ENCODE results near the gene WWOX.

Gene WWOX

DNA sequence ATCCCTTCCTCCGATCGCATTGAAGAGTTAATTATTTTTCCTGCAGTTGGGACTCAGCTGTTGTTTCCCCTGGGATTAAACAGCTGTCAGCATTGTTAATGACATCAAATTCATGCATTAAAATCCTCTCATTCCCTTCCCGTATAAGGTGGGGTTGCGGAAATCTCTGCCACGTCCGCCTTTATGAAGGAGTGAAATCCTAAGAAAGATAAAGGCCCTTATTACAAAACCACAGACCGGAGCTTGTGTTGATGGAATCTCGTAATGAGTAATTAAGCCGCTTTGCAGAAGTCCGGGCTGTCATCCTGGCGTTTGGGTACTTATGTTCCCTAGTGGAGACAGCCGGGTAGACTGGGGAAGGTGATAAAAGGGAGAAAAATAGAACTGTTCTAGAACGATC lies 873.5 kb downstream of the WWOX start:
- no peak for DNase-seq

DNA sequence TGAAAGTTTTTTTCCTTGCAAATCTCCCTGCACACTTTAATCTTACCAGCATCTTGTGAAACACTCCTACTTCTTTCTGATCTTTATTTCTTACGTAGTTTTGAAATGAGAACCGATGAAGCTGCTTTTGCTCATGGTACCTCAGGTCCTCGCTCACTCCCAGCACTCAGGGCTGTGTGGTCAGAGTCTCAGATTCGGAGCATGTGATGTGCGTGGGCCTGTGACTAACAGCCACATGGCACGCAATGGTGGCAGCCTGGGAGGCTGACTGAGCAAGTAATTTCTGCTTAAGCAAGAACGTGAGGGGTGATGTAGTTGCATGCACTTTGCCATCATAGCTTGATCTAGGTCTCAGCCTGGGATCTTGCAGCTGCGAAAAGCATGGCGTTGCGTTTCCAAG lies 876.8 kb downstream of the WWOX start:
- DNase-seq = no peak

DNA sequence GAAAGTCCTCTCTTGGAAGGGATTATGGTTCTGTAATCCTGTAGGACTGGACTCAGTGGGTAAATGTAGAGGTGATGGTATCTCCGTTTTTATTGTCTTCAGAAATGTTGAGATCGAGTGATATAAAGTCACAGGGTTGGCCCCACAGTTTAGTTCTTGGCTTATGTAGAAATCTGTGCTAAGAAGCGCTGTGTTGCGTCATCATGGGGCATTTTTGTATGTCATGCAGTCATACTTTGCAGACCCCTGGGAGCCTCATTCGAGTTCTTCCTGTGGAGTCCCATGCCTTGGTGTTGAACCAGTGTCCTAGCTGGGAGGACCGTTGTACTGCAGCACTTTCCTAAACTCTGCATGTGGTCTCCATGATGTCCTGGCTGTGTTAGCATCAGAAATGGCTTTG lies 881.4 kb downstream of the WWOX start:
- no peak for DNase-seq

DNA sequence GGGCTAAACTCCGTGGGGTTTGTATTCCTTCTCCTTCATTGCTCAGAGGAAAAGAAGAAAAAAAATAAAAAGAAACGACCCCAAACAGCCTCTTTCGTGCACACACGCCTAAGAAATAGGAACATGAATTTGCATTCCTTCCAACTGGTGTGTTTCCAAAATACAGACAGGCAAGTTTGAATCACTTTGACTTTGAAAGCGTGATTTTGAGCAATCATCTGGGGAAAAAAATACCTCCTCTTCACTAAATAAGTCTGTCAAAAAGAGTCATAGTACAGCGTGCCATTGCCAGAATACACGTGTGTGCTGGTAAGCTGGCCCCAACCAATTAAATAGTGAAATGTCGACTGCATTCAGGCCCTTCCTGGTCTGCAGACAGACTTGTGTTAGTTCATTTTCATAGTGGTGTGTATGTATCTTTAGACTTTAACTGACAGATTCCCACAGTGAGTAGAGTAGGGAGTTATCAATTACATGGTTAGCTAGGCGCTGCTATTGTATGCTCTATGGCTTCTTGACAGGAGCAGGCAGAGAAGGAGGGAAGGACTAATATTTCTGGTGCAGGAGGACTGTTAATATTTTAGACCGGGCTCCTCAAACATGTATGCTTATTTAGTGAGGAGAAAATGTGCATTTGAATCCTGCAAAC lies 882.8 kb downstream of the WWOX start:
- DNase-seq = no peak

DNA sequence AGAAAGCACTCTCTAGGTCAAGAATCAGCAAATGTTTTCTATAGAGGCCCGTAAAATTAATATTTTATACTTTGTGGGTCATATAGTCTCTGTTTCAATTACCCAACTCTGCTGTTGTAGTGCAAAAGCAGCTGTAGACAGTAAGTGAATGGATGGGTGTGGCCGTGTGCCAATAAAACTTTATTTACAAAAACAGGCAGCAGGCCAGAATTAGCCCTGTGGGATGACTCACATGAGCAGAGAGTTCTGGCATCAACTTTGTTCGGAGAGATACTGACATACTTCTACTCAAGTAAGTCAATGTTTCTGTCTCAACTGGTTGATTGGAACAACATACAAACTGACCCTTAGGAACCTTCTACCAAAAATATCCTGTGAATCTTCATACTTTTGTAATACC lies 884.9 kb downstream of the WWOX start:
- no peak for DNase-seq

DNA sequence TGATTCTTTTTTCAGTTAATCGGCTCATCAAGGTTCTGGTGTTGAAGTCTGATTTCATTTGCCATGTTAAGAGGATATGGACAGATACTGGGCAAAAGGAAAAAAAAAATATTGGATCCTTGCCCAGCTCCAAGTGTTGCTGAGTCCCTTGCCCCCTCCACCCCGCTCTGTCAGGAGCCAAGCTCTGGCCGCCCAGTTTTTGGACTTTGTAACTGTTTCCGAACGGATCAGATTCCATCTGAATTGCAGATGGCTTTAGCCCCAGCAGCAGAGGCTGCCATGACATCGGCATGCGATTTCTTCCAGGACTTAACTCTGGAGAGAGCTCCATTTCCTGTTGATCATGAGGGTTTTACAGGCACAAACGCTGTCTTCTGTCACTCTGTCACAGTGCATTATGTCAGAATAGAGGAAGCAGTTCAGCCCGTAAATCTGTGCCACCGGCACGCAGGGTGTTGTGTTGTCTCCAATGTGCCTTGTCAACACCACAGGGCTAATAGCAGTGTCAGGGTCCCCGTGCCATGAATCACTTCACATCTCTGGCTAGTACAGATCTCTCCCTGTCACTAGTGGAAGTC lies 885.5 kb downstream of the WWOX start:
- DNase-seq = no peak

- DNase-seq = peak; percentile 21
These were observed 886.5 kb downstream of the WWOX start for GRCh38 chr16:78985716-78986605.

- DNase-seq = no peak
These were observed 888.2 kb downstream of the WWOX start for GRCh38 chr16:78987666-78988065.

GRCh38 chr16:78988361-78988969 lies 889.0 kb downstream of the WWOX start:
- no peak for DNase-seq

DNA sequence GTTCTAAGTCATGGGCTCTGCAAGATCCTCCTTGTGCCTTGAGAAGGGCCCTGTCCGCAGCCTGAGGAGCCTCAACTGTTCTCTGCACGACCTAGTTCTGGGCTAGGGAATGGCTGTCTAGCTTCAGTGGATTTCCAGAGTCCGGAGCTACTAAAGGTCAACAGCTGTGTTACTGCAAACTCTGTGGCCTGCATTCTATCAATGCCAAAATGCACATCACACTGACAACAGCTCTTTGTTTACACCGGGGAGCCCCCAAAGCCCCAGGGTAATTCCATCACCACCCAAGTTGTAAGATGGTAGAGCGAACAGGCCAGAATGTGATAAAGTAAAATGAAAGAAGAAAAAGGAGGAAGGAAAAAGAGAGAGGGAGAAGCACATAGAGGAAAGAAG lies 890.9 kb downstream of the WWOX start:
- DNase-seq = no peak

DNA sequence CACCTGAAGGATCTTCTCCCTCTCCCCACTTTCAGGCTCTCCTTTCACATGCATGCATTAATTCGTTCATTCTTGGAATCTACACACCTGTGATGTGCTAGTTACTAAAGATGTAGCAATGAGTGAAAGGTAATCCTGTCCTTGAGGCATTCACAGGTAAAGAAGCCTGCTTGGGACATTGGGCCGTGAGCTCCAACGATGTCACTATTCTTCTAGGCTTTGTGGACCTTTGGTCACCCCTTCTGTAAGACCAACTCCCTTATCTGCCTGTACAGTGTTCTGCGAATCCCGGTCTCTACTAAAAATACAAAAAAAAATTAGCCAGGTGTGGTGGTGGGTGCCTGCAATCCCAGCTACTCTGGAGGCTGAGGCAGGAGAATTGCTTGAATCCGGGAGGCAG lies 892.5 kb downstream of the WWOX start:
- no peak for DNase-seq

DNA sequence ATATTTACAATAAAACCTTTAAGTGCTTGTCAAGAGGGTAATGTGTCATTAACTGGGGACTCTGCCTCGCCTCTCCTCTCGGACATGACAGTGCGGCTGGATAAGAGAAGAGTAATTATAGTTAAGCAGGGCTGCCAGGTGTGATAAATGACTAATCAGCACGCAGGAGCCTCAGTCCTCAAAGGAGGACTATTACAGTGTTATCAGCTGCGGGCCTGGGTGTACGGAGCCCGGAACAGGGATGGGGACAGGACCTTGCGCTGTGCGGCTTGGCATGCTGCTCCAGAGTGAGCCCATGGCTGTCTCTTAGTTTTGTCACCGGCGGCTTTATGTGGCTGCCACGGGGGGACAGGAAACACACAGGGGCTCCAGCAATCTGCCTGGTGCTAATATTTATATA lies 893.9 kb downstream of the WWOX start:
- DNase-seq = no peak

DNA sequence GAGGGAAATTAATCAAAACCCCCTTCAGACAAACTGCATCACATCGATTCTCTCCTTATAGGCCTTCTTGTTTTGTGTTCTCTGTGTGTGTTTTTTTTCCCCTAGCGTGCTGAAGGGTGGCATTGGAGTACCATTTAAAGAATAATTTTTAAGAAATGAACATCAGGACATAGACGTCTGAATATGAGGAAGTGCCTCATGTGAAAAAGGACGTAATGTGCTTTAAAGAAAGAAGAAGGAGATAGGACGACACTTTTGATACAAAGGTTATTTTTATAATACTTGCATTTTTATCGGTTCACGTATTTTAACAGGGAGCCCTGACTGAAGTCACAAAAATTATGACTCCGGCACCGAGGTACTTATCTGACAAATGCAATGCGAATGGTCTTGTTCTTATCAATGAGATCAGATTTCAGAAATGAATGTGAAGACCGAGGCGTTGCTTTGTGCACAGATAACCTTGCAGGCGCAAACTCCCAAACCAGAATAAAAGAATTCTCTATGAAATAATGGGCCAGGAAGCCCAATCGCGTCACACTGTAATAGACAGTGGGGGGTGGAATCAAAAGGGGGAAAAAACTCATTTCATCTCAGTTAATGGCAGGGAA lies 894.8 kb downstream of the WWOX start:
- DNase-seq = no peak

GRCh38 chr16:78995441-78995840 lies 896.0 kb downstream of the WWOX start:
- DNase-seq = no peak

DNA sequence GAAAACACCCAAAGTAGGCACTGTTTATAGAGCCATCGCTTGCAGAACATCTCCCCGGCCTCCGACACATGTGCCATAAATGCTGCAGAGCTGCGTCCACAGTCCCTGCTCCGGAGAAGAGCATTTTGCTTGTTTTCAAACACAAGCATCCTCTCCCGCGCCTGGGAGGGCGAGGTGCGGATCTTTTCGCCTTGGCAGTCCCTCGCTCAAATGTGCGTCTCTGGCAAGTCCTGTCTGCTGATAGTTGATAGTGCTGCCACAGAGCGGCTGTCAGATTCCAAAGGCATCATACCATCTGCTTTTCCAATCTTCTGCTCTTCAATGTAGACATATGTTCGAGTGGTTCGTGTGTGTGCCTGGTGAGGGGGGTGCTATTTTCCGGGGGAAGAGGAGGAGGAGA lies 897.3 kb downstream of the WWOX start:
- DNase-seq = no peak

DNA sequence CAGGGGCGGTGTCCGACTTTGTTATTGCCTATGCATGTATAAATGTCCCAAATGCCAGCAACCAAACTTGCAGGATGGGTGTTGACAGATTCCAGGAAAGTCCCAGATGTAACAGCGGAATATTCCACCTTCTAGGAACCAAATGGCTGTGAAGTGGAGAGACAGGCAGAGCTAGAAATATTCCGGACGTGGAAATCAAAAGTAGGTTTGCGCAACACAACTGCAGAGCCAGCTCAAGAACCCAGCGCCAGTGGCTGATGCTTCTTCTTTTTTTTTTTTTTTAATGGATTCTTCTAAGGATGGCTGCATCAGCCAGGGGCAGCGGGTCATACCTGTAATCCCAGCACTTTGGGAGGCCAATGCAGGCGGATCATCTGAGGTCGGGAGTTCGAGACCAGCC lies 899.4 kb downstream of the WWOX start:
- DNase-seq = no peak

- DNase-seq = no peak
These were observed 901.9 kb downstream of the WWOX start for GRCh38 chr16:79001156-79001967.

- DNase-seq = no peak
These were observed 903.7 kb downstream of the WWOX start for GRCh38 chr16:79003026-79003609.

- no peak for DNase-seq
These were observed 904.9 kb downstream of the WWOX start for GRCh38 chr16:79004309-79004708.

DNA sequence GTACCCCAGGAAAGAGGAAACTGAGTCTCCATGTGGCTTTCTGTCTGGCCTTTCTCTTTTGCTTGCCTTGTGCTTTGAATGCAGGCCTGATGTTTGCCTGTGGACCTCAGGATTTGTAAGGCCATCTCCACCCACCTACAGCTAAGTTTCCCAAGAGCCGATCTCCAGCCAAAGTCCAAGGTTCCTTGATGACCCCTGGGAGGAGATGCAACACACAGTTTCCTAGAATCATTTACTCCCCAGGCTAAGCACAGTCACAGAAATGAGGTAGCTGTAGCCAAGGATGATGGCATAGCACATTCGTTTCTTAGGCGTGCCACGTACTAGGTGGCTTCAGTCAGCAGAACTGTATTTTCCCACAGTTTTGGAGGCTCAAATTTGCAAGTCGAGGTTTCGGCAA lies 905.6 kb downstream of the WWOX start:
- no peak for DNase-seq

- no peak for DNase-seq
These were observed 906.8 kb downstream of the WWOX start for GRCh38 chr16:79006206-79006605.

DNA sequence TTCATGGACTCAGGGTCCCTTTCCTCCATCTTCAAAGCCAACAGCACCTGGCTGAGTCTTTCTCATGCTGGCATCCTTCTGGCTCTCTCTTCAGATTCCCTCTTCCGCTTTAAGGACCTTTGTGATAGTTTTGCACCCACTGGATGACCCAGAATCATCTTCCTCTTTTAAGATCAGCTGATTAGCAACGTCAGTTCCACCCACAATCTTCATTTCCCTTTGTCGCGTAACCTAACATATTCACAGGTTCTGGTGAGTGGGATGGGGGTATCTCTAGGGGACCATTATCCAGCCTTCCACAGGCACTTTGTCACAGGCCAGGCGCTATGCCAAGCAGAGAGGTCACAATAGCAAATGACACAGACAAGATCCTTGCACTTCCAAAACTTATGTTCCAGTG lies 907.3 kb downstream of the WWOX start:
- no peak for DNase-seq

Measured in fibroblast of skin of back (primary cell).